HFFc6 (cell line): ENCODE measurements around the gene MTA3. TPM values are rescaled to one million over a fixed set of nuclear protein-coding genes. Genes with fewer than 3 reads are reported as not detected.

Experiments
- DNase-seq: peaks from one replicate; pipeline ENCODE4 v3.0.0-alpha.2; 2018
- H3K27ac Mint-ChIP-seq: 2 replicates; pipeline ENCODE4 v1.8.0; 2020; ENCODE audit warnings: mild to moderate bottlenecking, mixed read lengths
- H3K27me3 Mint-ChIP-seq: 2 replicates; pipeline ENCODE4 v1.8.0; 2021; ENCODE audit warnings: mild to moderate bottlenecking, moderate library complexity, mixed read lengths; ENCODE audit not compliant: insufficient read depth
- H3K36me3 Mint-ChIP-seq: 2 replicates; pipeline ENCODE4 v1.8.0; 2021; ENCODE audit warnings: low read depth, mixed read lengths
- H3K4me1 Mint-ChIP-seq: 2 replicates; pipeline ENCODE4 v1.8.0; 2020; ENCODE audit warnings: low read depth, mixed read lengths
- H3K4me3 Mint-ChIP-seq: 2 replicates; pipeline ENCODE4 v1.8.0; 2020; ENCODE audit warnings: mild to moderate bottlenecking, moderate library complexity, mixed read lengths
- H3K9me3 Mint-ChIP-seq: 2 replicates; pipeline ENCODE4 v1.8.0; 2020; ENCODE audit warnings: mild to moderate bottlenecking, mixed read lengths
- CTCF ChIP-seq: fragments of 200-600 bp; sonication (generic); IDR thresholded peaks from 2 replicates; pipeline ENCODE4 v1.5.0; 2021; ENCODE audit warnings: antibody characterized with exemption, mild to moderate bottlenecking
- total RNA-seq, 6 experiments: library from RNA; stranded (reverse); fragmentation: NEBNext Ultra II Directional; extraction: Animal tissue kit (Norgen Biotek cat#: 25700); gene quantifications; 2 replicates in 1 of 6; 3 replicates in 5 of 6; pipeline ENCODE4 v1.2.3, GENCODE V29; 2021

MTA3 gene
- total RNA-seq, 6 experiments from 2014 or later = 26.2 to 33.4 (median 30.7) TPM

GRCh38 chr2:42781181-42781580, 212.7 kb downstream of the MTA3 start:
- Mint-ChIP-seq H3K4me1 (no peaks in the 10 kb centered on the region), H3K27me3 (peaks cover 10% of the 10 kb centered on the region)

GRCh38 chr2:42783511-42783910, 215.1 kb downstream of the MTA3 start:
- Mint-ChIP-seq H3K4me1 (no peaks in the 10 kb centered on the region), H3K4me3 (no peak overlapping the region), H3K36me3 (no peaks in the 10 kb centered on the region; the same call in 1 of the 2 replicates), H3K9me3 (peaks cover 9% of the 10 kb centered on the region), H3K27me3 (peaks cover 20% of the 10 kb centered on the region), H3K27ac (no peak overlapping the region)
- no peak for TF ChIP-seq CTCF
- no peak for DNase-seq

More at GRCh38 chr2:42781181-42781580, 212.7 kb downstream of the MTA3 start:
- Mint-ChIP-seq H3K9me3 (peaks cover 23% of the 10 kb centered on the region), H3K27ac (no peak overlapping the region), H3K4me3 (no peak overlapping the region), H3K36me3 (no peaks in the 10 kb centered on the region; the same call in 1 of the 2 replicates)
- no peak for TF ChIP-seq CTCF
- no peak for DNase-seq

GRCh38 chr2:42784204-42784880, 215.9 kb downstream of the MTA3 start:
- Mint-ChIP-seq H3K9me3 (peaks cover 5% of the 10 kb centered on the region; the same call in 1 of the 2 replicates), H3K4me3 (no peak overlapping the region), H3K4me1 (no peaks in the 10 kb centered on the region), H3K36me3 (no peaks in the 10 kb centered on the region; the same call in 1 of the 2 replicates), H3K27ac (no peak overlapping the region), H3K27me3 (peaks cover 20% of the 10 kb centered on the region)
- DNase-seq = no peak
- TF ChIP-seq CTCF = no peak

DNA sequence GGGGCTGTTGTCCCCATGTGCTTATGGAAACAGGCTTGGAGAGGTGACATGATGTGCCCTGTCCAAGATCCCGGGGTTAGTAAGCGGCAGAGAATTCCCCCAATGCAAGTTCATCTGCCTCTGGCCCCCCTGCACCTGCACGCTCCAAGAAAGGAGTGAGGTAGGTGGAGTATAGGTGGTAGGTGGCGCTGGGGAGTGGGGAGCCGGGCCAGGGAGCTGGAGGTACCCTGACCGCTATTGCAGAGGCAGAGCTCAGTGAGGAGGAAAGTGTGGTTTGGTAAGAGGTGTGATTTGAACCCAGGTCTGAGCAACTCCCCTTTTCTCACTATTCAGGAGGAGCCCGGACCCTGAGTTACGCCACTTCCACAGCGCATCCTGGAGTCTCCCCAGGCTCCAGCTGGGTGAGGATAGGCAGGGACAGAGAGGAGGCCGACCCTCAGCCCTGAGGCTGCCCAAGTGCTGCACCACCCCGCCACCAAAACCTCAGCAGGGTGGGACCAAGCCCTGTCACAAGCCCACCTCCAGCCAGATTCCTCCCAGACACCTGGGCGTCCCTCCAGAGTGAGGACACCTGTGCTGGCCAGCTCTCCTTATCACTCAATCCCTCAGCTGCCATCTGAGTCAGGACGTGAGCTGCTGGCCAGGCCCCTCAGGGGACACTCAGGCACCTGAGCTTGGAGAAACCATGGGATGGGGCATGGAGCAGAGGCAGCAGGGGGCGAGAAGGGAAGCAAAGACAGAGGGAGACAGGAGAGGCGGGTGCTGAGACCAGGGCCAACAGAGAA, 218.3 kb downstream of the MTA3 start:
- DNase-seq = no peak
- H3K27me3 Mint-ChIP-seq = peaks cover 37% of the 10 kb centered on the region
- TF ChIP-seq CTCF = no peak
- H3K4me3 Mint-ChIP-seq = no peak overlapping the region
- H3K36me3 Mint-ChIP-seq = 0 out of 2 replicates have a peak, but pooled peaks cover 7% of the 10 kb centered on the region
- no peaks in the 10 kb centered on the region for H3K9me3 Mint-ChIP-seq
- H3K27ac Mint-ChIP-seq = no peak overlapping the region
- H3K4me1 Mint-ChIP-seq = no peaks in the 10 kb centered on the region

DNA sequence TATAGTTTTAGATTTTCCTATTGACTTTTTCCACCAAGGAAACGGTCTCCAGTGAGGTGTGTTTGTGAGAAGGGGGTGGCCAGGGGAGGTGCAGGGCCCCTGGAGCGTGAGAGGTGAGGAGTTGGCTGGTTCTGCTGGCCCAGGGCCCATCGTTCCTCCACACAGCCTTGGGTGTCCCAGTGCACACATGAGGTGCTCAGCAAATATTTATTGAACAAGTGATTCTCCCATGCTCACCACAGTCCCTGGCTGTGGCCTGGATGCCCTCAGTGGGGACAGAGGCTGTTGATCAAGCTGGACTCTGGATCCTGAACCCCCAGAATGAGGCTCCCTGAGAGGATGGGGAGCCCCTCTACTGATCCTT, 219.0 kb downstream of the MTA3 start:
- 0 out of 2 replicates have a peak, but pooled peaks cover 7% of the 10 kb centered on the region for H3K36me3 Mint-ChIP-seq
- no peak overlapping the region for H3K27ac Mint-ChIP-seq
- H3K9me3 Mint-ChIP-seq = no peaks in the 10 kb centered on the region

More for the DNA sequence above, 219.0 kb downstream of the MTA3 start:
- no peak for DNase-seq
- Mint-ChIP-seq H3K4me3 (no peak overlapping the region), H3K4me1 (0 out of 2 replicates have a peak, but pooled peaks cover 4% of the 10 kb centered on the region), H3K27me3 (peaks cover 41% of the 10 kb centered on the region)
- no peak for TF ChIP-seq CTCF
